Mesenchymal stem cell (in vitro differentiated cells and primary cell): ENCODE measurements around the gene VIT.

ENCODE experiments used
- DNase-seq: peaks from one replicate; pipeline ENCODE4 v3.0.0-alpha.2; 2013
- H2AFZ ChIP-seq: one replicate; pipeline ENCODE4 v1.6.1; 2013; ENCODE audit warnings: low read depth, mild to moderate bottlenecking, control low read depth, inconsistent platforms, low read length, moderate library complexity
- H2AK5ac ChIP-seq: 2 replicates; pipeline ENCODE4 v1.6.1; 2013; ENCODE audit warnings: low read length, moderate library complexity, mild to moderate bottlenecking, inconsistent platforms; ENCODE audit not compliant: severe bottlenecking
- H2BK120ac ChIP-seq: one replicate; pipeline ENCODE4 v1.6.1; 2013; ENCODE audit warnings: low read depth, mild to moderate bottlenecking, inconsistent platforms, low read length, moderate library complexity
- H2BK12ac ChIP-seq, 2 experiments: one replicate each; pipeline ENCODE4 v1.6.1; 2013; ENCODE audit warnings: inconsistent platforms in 2 of 2, low read length in 2 of 2, mild to moderate bottlenecking in 2 of 2, moderate library complexity in 2 of 2, control low read depth in 1 of 2
- H2BK15ac ChIP-seq: one replicate; pipeline ENCODE4 v1.6.1; 2013; ENCODE audit warnings: mild to moderate bottlenecking, low read depth, inconsistent platforms; ENCODE audit not compliant: poor library complexity, severe bottlenecking
- H2BK5ac ChIP-seq: 2 replicates; pipeline ENCODE4 v1.6.1; 2013; ENCODE audit warnings: low read depth, mild to moderate bottlenecking, low read length, control low read depth, inconsistent platforms; ENCODE audit not compliant: poor library complexity, severe bottlenecking
- H3K14ac ChIP-seq, 2 experiments: one replicate each; pipeline ENCODE4 v1.6.1; 2013; ENCODE audit warnings: inconsistent platforms in 2 of 2, low read length in 2 of 2, control low read depth in 1 of 2, mild to moderate bottlenecking in 1 of 2, moderate library complexity in 1 of 2
- H3K18ac ChIP-seq, 2 experiments: one replicate each; pipeline ENCODE4 v1.6.1; 2013; ENCODE audit warnings: inconsistent platforms in 2 of 2, low read length in 2 of 2, control low read depth in 1 of 2, low read depth in 1 of 2, mild to moderate bottlenecking in 1 of 2
- H3K23ac ChIP-seq, 2 experiments: one replicate each; pipeline ENCODE4 v1.6.1; 2013; ENCODE audit warnings: inconsistent platforms in 2 of 2, low read length in 2 of 2, mild to moderate bottlenecking in 2 of 2, moderate library complexity in 2 of 2, control low read depth in 1 of 2
- H3K27ac ChIP-seq: 2 replicates; pipeline ENCODE4 v1.5.1; 2013; ENCODE audit warnings: mild to moderate bottlenecking, moderate library complexity, low read length, control low read depth, inconsistent platforms; ENCODE audit not compliant: poor library complexity, severe bottlenecking
- H3K27me3 ChIP-seq, 2 experiments: 2 replicates each; pipeline versions ENCODE4 v1.6.1 to v1.7.0; 2013; ENCODE audit warnings: low read length in 2 of 2, mild to moderate bottlenecking in 2 of 2, moderate library complexity in 2 of 2, control low read depth in 1 of 2, inconsistent platforms in 1 of 2; ENCODE audit not compliant: control insufficient read depth in 1 of 2, insufficient read depth in 1 of 2
- H3K36me3 ChIP-seq, 2 experiments: 2 replicates each; pipeline versions ENCODE4 v1.6.1 to v1.7.0; 2013; ENCODE audit warnings: low read length in 2 of 2, control low read depth in 1 of 2, inconsistent platforms in 1 of 2, low read depth in 1 of 2, mild to moderate bottlenecking in 1 of 2; ENCODE audit not compliant: insufficient read depth in 2 of 2, control insufficient read depth in 1 of 2
- H3K4ac ChIP-seq, 2 experiments: one replicate each; pipeline ENCODE4 v1.6.1; 2013; ENCODE audit warnings: inconsistent platforms in 2 of 2, low read length in 2 of 2, mild to moderate bottlenecking in 2 of 2, moderate library complexity in 2 of 2, control low read depth in 1 of 2, low read depth in 1 of 2
- H3K4me1 ChIP-seq: 2 replicates; pipeline ENCODE4 v1.6.1; 2013; ENCODE audit warnings: low read depth, low read length, control low read depth; ENCODE audit not compliant: control insufficient read depth, insufficient read depth
- H3K4me2 ChIP-seq: 2 replicates; pipeline ENCODE4 v1.6.1; 2013; ENCODE audit warnings: low read length, mild to moderate bottlenecking, inconsistent platforms; ENCODE audit not compliant: poor library complexity, severe bottlenecking
- H3K4me3 ChIP-seq, 2 experiments: 2 replicates each; pipeline versions ENCODE4 v1.5.1 to v1.7.0; 2013; ENCODE audit warnings: low read length in 2 of 2, mild to moderate bottlenecking in 2 of 2, control low read depth in 1 of 2, low read depth in 1 of 2; ENCODE audit not compliant: insufficient read depth in 1 of 2
- H3K79me1 ChIP-seq: replicated peaks from 2 replicates; pipeline ENCODE4 v1.6.1; 2013; ENCODE audit warnings: mild to moderate bottlenecking, control low read depth, low read length, inconsistent platforms; ENCODE audit not compliant: poor library complexity, severe bottlenecking
- H3K9ac ChIP-seq: 2 replicates; pipeline ENCODE4 v1.7.0; 2013; ENCODE audit warnings: mild to moderate bottlenecking, low read length, moderate library complexity
- H3K9me3 ChIP-seq: 2 replicates; pipeline ENCODE4 v1.7.0; 2013; ENCODE audit warnings: mild to moderate bottlenecking, low read length; ENCODE audit not compliant: control insufficient read depth
- H4K8ac ChIP-seq: one replicate; pipeline ENCODE4 v1.6.1; 2013; ENCODE audit warnings: inconsistent platforms, mild to moderate bottlenecking, low read length, moderate library complexity
- H4K91ac ChIP-seq: one replicate; pipeline ENCODE4 v1.6.1; 2013; ENCODE audit warnings: mild to moderate bottlenecking, low read length, inconsistent platforms
- WGBS: methylation state at CpG from one replicate; pipeline ENCODE4 v1.1.7; 2013; ENCODE audit warnings: mixed read lengths; 5-methylcytosine and 5-hydroxymethylcytosine counted together

VIT gene

GRCh38 chr2:36808386-36809068 lies 112.0 kb downstream of the VIT start:
- WGBS = 95% methylated on average over 35 of the region's 35 CpGs

GRCh38 chr2:36809069-36809445 lies 112.5 kb downstream of the VIT start:
- no peak for DNase-seq
- Histone ChIP-seq H3K4me3 (no peak overlapping the region), H2BK120ac (no peak overlapping the region), H2AFZ (no peak overlapping the region), H3K9ac (no peak overlapping the region), H2BK12ac (no peak overlapping the region), H3K27me3 (no peaks in the 10 kb centered on the region), H3K36me3 (no peaks in the 10 kb centered on the region), H3K79me1 (no peaks in the 10 kb centered on the region), H3K27ac (no peak overlapping the region), H3K4me2 (no peak overlapping the region), H3K9me3 (no peaks in the 10 kb centered on the region), H3K23ac (no peak overlapping the region), H2AK5ac (no peak overlapping the region), H4K91ac (no peak overlapping the region), H3K18ac (no peak overlapping the region), H2BK15ac (no peak overlapping the region), H3K14ac (no peak overlapping the region), H4K8ac (no peak overlapping the region), H3K4ac (no peak overlapping the region), H3K4me1 (peaks cover 2% of the 10 kb centered on the region), H2BK5ac (no peak overlapping the region)
- 95% methylated on average over 3 of the region's 3 CpGs for WGBS

More at GRCh38 chr2:36808386-36809068, 112.0 kb downstream of the VIT start:
- H3K23ac ChIP-seq = no peak overlapping the region
- no peak overlapping the region for H3K4ac ChIP-seq
- H2BK5ac ChIP-seq = no peak overlapping the region
- no peaks in the 10 kb centered on the region for H3K9me3 ChIP-seq
- H3K27ac ChIP-seq = no peak overlapping the region
- no peak overlapping the region for H2AFZ ChIP-seq
- H3K4me3 ChIP-seq = no peak overlapping the region
- no peak for DNase-seq
- H4K91ac ChIP-seq = peak overlapping the region; percentile 41
- no peaks in the 10 kb centered on the region for H3K79me1 ChIP-seq
- no peak overlapping the region for H2BK15ac ChIP-seq
- no peak overlapping the region for H2BK120ac ChIP-seq
- no peak overlapping the region for H3K14ac ChIP-seq
- no peaks in the 10 kb centered on the region for H3K36me3 ChIP-seq
- H2AK5ac ChIP-seq = no peak overlapping the region
- H3K4me2 ChIP-seq = no peak overlapping the region
- H4K8ac ChIP-seq = no peak overlapping the region
- H2BK12ac ChIP-seq = no peak overlapping the region
- no peaks in the 10 kb centered on the region for H3K27me3 ChIP-seq
- H3K4me1 ChIP-seq = peaks cover 2% of the 10 kb centered on the region
- no peak overlapping the region for H3K18ac ChIP-seq
- H3K9ac ChIP-seq = no peak overlapping the region

DNA sequence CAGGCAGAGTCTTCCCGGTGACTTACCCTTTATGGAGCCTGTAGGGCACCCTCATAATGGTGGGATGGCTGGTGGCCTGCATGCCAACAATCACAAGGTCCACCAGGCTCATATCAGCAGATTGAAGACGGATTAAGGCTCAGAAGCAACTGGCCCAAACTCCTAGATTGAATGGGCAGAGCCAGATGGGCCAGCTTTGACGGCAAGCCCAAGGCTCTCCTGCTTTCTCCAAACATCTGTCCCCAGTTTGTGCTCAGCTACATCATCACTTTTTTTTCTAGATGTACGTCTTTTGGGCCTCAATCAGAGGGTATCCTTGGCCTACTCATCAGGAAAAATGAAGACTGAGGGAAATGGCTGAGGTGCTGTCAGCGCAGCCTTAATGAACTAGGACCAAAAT lies 114.6 kb downstream of the VIT start:
- no peak overlapping the region for H2BK15ac ChIP-seq
- no peak overlapping the region for H3K27ac ChIP-seq
- no peak overlapping the region for H4K8ac ChIP-seq
- no peak overlapping the region for H3K9ac ChIP-seq
- H2AFZ ChIP-seq = no peak overlapping the region
- DNase-seq = no peak
- H3K23ac ChIP-seq = no peak overlapping the region
- no peak overlapping the region for H3K18ac ChIP-seq
- no peak overlapping the region for H2BK5ac ChIP-seq
- no peak overlapping the region for H2BK12ac ChIP-seq
- H2AK5ac ChIP-seq = no peak overlapping the region
- H3K27me3 ChIP-seq = no peaks in the 10 kb centered on the region
- no peak overlapping the region for H3K4me2 ChIP-seq
- WGBS = 81% methylated on average over 5 of the region's 5 CpGs
- no peaks in the 10 kb centered on the region for H3K9me3 ChIP-seq
- H3K4me1 ChIP-seq = peaks cover 2% of the 10 kb centered on the region
- H3K4ac ChIP-seq = no peak overlapping the region
- H3K36me3 ChIP-seq = no peaks in the 10 kb centered on the region
- no peaks in the 10 kb centered on the region for H3K79me1 ChIP-seq
- no peak overlapping the region for H4K91ac ChIP-seq
- H3K4me3 ChIP-seq = no peak overlapping the region
- H2BK120ac ChIP-seq = no peak overlapping the region
- H3K14ac ChIP-seq = no peak overlapping the region

DNA sequence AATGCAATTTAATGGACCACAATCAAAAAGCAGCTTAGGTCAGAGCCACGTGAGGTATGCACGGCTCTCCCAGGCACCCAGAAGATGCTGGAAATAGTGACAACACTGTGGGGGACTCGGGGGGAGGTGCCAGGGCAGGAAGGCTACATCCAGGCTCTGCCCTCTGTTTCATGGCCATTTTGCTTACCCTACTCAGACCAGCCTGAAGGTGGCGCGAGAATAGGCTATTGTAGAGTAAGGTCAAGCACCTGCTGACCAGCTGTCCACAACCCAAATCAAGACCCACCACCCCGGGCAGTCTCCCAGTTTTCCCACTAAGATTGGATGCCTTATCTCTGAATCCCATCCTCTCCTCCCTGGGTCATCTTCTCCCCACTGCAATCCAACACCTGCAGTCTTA lies 115.7 kb downstream of the VIT start:
- 33% methylated on average over 6 of the region's 6 CpGs for WGBS
- H4K91ac ChIP-seq = no peak overlapping the region
- H3K79me1 ChIP-seq = no peaks in the 10 kb centered on the region
- no peak for DNase-seq
- no peak overlapping the region for H3K27ac ChIP-seq
- H2BK120ac ChIP-seq = no peak overlapping the region
- no peak overlapping the region for H2BK15ac ChIP-seq
- no peak overlapping the region for H2AK5ac ChIP-seq
- H3K4me2 ChIP-seq = no peak overlapping the region
- no peaks in the 10 kb centered on the region for H3K27me3 ChIP-seq
- H3K14ac ChIP-seq = no peak overlapping the region
- no peak overlapping the region for H3K9ac ChIP-seq
- H3K4me1 ChIP-seq = peaks cover 2% of the 10 kb centered on the region
- no peak overlapping the region for H3K4me3 ChIP-seq
- no peaks in the 10 kb centered on the region for H3K9me3 ChIP-seq
- H3K4ac ChIP-seq = no peak overlapping the region
- H4K8ac ChIP-seq = no peak overlapping the region
- no peak overlapping the region for H2AFZ ChIP-seq
- no peak overlapping the region for H3K23ac ChIP-seq
- no peak overlapping the region for H2BK12ac ChIP-seq
- H2BK5ac ChIP-seq = no peak overlapping the region
- H3K18ac ChIP-seq = no peak overlapping the region
- H3K36me3 ChIP-seq = no peaks in the 10 kb centered on the region
